IPS-18c (cell line): ENCODE data around the gene DHRS7C.

Source experiments
- H3K4me3 ChIP-seq: 2 replicates; pipeline ENCODE4 v1.7.0; 2013; ENCODE audit warnings: low read depth, mild to moderate bottlenecking, low read length, moderate library complexity; ENCODE audit not compliant: insufficient read depth
- H3K9me3 ChIP-seq: one replicate; pipeline ENCODE4 v1.6.1; 2013; ENCODE audit warnings: mild to moderate bottlenecking, low read length, moderate library complexity; ENCODE audit not compliant: control insufficient read depth, insufficient read depth

Gene DHRS7C

DNA sequence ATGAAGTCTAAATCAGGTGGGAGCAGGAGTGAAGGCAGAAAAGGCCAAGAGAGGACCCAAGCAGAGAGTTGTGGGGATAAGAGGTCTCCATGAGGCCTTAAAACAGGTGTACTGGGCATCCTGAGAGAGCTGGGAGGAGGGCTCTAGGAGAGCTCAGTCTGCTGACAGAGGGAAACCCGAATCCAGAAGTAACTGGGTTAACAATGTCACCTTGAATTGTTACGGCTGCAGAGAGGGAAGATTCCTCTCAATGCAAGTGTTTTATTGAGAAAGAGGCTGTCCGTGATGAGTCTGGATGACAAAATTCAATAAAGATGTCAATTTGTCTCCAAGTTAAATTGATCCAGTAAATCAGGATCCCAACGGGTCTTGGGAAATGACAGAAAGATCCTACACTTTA lies 8.3 kb downstream of the DHRS7C start:
- Histone ChIP-seq H3K9me3 (no peaks in the 10 kb centered on the region), H3K4me3 (no peak overlapping the region)

DNA sequence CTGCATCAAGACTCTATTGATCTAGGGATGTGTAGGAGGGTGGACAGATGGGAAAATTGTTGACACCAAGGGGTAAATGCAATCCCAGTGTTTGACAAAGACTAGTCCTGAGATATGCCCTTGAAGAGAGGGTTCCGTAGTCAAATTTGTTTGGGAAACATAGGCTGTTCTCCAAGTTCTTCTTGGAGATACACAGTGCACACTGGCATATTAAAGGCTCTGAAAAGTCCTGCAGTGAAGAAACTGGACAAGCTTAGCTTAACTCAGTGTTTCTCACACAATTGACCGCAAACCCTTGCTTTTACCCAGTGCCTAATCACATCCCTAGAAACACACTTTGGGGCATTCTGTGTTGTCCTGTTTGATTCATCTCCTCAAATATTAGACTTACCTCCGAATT lies 10.8 kb downstream of the DHRS7C start:
- no peak overlapping the region for H3K4me3 ChIP-seq
- no peaks in the 10 kb centered on the region for H3K9me3 ChIP-seq

DNA sequence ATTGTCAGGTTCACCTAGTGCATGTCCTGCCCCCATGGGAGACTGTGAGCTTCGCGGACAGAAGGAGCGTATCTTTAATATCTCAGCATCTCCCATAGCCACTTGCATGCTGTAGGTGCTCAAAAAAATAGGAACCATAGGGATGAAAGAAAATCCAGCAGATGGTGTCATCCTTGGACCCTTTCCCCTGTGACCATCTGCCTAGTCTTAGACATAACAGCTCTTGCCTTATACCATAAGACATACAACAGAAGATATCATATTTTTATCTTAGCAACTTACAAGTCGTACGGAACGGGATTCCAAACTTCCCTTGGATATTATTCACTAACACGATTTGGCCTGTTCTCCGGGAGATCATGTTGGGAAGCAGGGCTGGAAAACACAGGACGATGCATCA lies 14.5 kb downstream of the DHRS7C start:
- Histone ChIP-seq H3K4me3 (no peak overlapping the region), H3K9me3 (no peaks in the 10 kb centered on the region)

DNA sequence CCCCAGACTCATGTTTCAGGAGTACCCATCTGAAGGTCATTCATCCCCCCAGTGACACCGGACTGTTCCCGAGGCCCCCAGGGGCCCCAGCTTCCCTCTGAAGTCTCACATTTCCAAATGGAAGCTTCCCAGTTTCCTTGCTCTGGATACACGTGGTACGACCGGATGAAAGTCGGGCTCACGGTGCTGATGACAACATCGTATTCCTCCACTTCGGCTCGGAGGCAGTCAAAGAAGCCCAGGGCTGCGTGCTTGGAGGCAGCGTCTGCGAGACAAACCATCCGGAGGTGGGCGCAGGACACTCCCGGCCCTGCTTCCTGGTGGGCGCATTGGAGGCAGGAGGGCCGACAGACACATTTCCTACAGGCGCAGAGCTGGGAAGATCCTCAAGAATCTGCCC lies 18.7 kb downstream of the DHRS7C start:
- Histone ChIP-seq H3K9me3 (no peaks in the 10 kb centered on the region), H3K4me3 (no peak overlapping the region)

DNA sequence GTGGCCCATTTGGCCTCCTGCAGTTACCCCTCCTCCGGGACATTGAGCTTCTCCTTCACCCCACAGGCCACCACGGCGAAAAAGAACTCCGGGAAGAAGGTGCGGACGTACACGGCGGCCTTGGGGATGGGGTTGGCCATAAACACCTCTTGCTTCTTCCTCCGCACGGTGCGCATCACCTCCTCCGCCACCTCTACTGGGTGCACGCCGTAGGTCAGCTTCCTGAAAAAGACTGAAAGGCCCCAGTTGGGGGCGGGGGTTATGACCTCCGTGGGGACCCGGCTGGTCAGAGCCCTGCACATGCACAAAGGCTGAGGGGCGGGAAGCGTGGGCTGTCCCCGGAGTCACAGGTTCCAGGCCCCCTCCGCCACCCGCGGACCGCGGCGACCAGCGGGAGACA lies 19.9 kb downstream of the DHRS7C start:
- no peak overlapping the region for H3K4me3 ChIP-seq
- no peaks in the 10 kb centered on the region for H3K9me3 ChIP-seq

DNA sequence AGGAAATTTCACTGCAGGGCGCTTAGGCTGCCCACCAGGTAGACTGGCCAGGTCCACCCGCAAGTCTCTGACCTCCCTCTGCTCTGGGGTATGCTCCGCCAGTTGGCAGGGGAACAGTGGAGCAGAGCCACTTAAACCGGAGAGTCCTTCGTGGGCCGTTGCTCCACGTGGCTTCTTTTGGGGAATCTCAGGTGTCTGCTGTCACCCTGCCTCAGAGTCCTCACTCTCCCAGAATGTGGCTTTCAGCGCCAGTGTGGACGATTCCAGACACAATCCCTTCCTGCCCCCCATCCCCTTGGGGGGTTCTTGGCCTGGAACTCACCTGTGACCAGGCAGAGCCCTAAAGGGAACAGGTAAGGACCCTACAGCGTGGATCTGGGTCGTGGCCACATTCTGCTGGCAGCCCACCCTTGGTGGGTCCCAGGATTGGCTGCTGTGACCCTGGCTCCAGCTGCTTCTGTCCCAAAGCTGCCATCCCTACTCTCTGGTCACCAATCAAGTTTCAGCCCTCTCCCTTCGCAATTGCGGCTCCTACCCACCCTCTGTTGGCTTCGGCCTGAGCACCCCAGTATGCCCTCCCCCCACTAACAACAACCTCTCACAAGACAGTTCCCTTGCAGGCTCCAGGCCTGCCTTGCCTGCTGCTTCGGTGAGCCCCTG lies 22.2 kb downstream of the DHRS7C start:
- Histone ChIP-seq H3K4me3 (no peak overlapping the region), H3K9me3 (no peaks in the 10 kb centered on the region)

DNA sequence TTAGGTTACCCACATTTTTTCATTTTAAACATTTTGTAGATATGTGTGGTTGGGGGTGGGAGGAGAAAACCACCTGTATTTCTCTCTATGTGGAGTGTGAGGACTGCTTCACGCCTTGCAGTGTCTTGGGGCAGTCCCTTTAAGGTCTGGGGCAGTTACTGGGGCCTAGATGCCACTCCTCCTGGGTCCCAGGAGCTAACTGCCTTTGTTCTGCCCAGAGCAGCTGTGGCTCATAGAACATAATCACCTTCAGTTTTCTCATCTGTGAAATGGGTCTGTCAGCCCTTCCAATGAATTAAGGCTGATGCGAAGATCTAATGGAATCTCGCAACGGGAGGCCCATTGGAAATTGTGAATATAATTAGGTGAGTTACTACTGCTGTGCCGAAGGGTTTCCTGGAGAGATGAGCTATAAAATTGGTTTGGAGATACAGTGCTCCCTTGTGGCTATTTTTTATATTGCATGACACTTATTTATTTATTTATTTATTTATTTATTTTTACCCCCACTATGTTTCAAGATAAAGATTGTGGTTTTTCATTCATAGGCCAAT lies 22.9 kb downstream of the DHRS7C start:
- Histone ChIP-seq H3K9me3 (no peaks in the 10 kb centered on the region), H3K4me3 (no peak overlapping the region)

DNA sequence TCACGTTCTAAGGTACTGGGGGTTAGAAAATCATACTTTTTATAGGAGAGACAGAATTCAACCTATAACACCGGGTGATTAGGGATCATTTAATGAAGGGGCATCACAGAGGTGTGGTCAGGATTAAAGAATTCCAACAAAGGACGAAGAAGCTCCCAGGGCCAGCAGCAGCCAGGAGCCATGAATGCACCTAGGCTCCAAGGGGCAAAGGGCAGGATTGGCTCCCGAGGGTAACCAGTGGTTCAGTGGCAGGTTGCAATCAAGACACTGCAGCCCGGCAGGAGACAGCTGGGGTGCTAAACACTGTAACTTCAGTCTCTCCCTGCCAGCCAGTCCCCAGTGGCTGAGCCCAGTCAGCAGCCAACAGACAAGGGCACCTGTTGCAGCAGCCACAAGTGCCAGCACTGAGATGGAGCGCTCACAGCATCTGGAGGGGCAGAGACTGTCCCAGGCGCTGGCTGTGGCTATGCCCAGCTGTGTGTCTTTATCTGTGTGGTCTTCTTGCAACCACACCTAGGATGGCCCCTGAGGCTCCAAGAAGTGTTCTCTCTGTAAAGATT lies 23.9 kb downstream of the DHRS7C start:
- Histone ChIP-seq H3K4me3 (no peak overlapping the region), H3K9me3 (no peaks in the 10 kb centered on the region)

DNA sequence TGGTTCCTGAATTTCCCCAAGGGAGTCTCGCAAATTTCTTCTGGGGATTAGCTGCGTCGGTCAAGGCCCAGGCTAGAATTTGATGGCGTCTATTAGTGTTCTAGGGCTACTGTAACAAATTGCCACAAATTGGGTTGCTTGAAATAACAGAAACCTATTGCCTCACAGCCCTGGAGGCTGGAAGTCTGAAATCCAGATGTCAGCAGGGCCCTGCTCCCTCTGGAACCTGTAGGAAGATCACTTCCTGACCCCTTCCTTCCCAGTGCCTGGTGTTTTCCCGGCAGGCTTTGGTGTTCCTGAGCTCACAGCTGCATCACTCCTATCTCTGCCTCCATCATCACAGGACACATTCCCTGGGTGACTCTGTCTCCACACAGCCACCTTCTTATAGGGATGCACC lies 24.4 kb downstream of the DHRS7C start:
- Histone ChIP-seq H3K9me3 (no peaks in the 10 kb centered on the region), H3K4me3 (no peak overlapping the region)

DNA sequence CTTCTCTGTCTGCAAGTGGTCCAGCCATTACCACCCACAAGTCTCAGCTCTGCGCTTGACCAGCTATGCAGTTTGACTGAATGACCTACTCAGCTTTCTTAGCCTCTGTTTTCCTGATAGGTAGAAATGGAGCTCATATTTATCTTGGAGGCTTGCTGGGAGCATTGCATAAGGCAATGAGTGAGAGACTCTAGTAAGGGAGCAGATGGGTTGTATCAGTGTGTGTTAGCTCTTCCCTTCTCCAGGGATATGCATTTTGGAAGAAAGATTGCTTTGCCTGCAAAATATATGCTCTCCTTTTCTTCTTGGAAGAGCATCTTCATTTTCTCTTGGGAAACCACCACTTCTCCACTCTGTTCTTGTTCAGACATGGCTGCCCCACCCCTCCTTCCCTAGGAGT lies 26.1 kb downstream of the DHRS7C start:
- Histone ChIP-seq H3K9me3 (no peaks in the 10 kb centered on the region), H3K4me3 (no peak overlapping the region)

DNA sequence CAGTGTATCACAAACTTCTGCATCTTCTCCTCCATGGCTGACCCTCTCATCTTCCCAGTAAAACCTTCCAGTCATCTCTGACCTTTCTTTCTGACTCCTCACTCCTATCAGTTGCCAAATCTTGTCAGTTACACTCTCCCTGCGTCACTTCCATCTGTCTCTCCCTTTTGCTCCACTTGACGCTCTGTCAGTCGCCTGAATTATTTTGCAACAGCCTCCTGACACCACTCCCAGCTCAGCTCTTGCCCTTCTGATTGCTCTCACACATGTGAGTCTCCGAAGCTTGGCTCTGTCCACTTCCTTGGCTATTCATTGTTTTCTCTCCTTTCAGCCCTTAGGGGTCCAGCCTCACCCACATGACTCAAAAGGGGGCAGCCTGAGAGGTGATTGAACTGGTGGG lies 27.7 kb downstream of the DHRS7C start:
- H3K4me3 ChIP-seq: no peak overlapping the region

DNA sequence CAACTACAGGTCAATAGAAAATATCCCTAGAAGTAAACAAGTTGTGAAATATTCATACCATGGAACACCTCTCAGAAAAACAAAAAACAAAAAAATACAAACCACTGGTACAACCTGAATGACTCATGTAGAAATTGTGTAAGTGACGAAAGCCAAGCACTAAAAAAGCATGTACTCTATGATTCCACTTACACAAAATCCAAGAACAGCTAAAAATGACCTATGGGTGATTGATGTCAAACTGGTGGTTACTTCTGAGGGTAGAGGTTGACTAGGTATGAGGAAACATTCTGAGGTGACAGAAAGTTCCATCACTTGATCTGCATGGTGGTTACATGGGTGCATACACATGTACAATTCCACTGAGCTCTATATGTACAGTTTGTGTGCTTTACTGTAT lies 31.1 kb downstream of the DHRS7C start:
- no peak overlapping the region for H3K4me3 ChIP-seq
- H3K9me3 ChIP-seq: no peaks in the 10 kb centered on the region

More for the DNA sequence above, 27.7 kb downstream of the DHRS7C start:
- H3K9me3 ChIP-seq: no peaks in the 10 kb centered on the region

DNA sequence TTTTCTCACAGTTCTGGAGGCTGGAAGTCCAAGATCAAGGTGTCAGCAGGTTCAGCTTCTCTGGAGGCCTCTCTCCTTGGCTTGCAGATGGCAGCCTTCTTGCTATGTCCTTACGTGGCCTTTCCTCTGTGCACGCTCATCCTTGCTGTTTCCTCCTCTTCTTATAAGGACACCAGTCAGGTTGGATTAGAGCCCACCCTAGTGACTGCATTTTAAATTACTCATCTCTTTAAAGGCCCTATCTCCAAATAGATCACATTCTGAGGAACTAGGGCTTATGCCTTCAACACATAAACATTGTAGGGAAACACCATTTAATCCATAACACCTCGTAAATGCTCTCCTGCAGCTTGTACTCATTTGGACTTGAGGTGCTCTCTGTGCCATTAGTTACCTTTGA lies 36.3 kb downstream of the DHRS7C start:
- no peak overlapping the region for H3K4me3 ChIP-seq
- no peaks in the 10 kb centered on the region for H3K9me3 ChIP-seq

DNA sequence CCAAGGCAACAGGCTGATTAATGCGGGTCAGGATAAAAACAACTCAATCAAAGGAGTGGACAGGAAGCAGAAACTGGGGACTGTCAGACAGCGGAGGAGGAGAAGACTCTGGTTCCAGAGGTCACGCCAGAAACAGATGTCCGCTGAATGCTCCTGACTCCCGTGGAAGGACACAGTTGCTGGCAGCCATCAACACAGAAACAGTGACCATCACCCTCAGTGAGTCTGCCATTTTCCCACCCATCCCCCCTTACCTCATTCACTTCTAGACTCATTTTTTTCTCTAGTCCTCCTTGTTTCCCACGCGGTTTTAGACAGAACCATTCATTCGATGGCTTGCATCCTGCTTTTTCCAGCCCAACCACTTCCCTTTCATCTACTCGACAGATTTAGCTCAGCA lies 40.9 kb downstream of the DHRS7C start:
- Histone ChIP-seq H3K4me3 (no peak overlapping the region), H3K9me3 (no peaks in the 10 kb centered on the region)

DNA sequence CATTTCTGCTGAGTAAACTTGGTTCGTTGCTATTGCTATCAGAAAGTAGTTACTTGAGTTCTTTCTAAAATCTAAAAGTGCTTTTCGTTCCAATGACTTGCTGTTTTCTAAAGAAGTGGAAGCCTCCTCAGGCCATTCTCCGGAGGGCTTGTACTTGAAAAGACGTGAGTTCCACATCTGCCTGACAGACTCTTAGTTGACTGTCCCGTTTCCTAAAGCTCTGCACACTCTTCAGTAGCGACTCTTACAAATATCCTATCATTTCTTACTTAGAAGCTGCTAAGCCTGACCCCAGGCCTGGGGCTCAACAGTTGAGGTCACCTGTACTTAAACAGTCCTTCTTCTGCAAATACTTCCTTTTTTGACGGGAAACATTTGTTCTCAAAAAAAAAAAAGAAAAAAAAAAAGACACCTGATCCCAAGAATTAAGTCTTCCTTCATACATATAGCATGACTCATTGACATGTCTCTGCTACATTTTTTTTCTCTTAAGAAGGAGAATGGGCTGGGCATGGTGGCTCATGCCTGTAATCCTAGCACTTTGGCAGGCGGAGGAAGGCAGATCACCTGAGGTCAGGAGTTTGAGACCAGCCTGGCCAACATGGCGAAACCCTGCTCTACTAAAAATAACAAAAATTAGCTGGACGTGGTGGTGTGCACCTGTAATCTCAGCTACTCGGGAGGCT lies 61.5 kb downstream of the DHRS7C start:
- no peak overlapping the region for H3K4me3 ChIP-seq
- H3K9me3 ChIP-seq: no peaks in the 10 kb centered on the region

DNA sequence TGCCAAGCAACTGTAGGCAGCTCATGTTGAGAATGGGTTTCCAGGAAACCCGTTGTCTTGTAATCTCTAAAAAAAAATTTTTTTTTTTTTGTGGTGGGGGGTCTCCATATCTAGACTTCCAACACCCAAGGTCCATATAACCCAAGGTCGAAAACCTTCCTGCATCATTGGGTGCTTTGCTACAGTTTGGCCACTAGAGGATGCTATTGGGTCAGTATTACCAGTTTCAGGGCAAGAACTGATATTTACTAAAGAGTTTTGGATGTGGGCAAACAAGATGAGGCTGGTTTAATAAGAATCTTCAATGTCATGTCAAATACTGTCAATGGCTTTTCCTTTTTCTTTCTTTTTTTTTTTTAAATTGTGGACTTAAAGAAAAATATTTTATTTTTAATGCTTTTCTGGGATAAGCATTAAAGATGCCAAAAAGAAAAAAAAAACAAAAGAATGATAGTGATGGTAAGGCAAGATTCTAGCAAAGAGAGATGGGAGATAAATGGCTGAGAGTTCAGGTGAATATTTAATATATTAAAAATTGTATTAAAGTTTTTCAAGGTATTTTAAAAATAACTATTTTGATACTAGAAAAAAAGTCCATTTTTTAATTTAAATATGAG lies 62.2 kb downstream of the DHRS7C start:
- no peaks in the 10 kb centered on the region for H3K9me3 ChIP-seq

DNA sequence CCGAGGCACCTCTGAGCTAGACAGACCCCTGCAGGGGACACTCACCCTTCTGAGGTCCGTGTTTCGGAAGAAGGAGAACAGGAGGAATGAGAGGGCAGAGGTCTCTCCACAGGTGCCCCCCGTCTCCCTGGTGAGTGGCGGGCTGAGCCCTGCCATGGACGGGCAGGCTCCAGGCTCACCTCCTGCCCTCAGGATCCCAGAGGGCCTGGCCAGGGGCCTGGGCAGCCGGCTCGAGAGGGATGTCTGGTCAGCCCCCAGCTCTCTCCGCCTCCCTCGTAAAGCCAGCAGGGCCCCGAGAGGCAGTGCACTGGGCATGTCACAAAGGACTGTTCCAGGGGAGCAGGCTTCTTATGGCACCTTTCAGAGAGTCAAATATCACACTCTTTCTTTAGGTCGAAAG lies 62.8 kb downstream of the DHRS7C start:
- Histone ChIP-seq H3K9me3 (no peaks in the 10 kb centered on the region), H3K4me3 (no peak overlapping the region)

More for the DNA sequence above, 62.2 kb downstream of the DHRS7C start:
- no peak overlapping the region for H3K4me3 ChIP-seq

DNA sequence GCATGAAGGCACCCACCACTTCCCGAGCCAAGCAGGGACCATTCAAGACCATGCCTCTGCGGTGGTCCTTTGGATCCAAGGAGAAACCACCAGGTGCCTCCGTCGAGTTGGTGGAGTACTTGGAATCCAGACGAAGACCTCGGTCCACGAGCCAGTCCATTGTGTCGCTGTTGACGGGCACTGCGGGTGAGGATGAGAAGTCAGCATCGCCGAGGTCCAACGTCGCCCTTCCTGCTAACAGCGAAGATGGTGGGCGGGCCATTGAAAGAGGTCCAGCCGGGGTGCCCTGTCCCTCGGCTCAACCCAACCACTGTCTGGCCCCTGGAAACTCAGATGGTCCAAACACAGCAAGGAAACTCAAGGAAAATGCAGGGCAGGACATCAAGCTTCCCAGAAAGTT lies 63.4 kb downstream of the DHRS7C start:
- Histone ChIP-seq H3K4me3 (no peak overlapping the region), H3K9me3 (no peaks in the 10 kb centered on the region)
